ENCODE measurements around the gene LLGL2.

DNA sequence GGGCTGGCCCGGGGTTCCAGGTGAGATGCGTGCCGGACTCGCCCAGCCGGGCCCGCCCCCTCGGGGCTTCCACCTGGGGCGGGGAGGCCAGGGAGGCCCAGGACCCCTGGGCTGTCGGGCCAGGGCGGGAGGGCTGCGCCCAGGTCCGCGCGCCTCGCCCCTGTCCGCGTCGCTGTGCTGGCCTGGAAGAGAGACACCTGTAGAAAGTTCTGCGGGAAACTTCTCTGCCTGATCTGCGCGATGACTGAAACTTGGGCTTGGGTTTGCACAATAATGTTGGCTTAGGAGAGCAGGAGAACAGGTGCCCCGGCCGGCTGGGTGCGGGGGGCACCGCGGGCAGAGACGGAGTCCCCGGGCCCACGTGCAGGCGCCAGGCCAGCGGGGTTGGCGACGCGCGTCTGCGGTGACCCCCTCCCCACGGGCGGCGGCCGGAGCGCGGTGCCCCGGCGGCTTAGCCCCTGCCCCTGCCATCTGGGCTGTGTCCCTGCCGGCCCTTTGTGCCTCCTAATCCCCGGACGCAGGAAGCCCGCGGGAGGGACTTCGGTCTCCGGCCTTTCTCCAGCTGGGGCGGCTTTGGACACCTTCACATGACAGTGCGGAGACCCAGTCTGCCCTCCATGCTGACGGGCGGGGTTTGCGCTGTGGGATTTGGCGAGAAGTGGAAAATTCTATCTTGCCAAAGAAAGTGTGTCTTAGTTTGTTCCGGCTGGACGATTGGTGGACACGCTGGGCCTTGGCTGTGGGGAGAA, 483 bp downstream of the LLGL2 start:
- TF ChIP-seq, protein P1, sequence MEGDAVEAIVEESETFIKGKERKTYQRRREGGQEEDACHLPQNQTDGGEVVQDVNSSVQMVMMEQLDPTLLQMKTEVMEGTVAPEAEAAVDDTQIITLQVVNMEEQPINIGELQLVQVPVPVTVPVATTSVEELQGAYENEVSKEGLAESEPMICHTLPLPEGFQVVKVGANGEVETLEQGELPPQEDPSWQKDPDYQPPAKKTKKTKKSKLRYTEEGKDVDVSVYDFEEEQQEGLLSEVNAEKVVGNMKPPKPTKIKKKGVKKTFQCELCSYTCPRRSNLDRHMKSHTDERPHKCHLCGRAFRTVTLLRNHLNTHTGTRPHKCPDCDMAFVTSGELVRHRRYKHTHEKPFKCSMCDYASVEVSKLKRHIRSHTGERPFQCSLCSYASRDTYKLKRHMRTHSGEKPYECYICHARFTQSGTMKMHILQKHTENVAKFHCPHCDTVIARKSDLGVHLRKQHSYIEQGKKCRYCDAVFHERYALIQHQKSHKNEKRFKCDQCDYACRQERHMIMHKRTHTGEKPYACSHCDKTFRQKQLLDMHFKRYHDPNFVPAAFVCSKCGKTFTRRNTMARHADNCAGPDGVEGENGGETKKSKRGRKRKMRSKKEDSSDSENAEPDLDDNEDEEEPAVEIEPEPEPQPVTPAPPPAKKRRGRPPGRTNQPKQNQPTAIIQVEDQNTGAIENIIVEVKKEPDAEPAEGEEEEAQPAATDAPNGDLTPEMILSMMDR (IDR thresholded peaks at IDR 0.05), result no peak
- no peak for TF ChIP-seq POLR2AphosphoS5 (IDR thresholded peaks at IDR 0.05)
- no peak for TF ChIP-seq POLR2A (IDR thresholded peaks at IDR 0.05)
- no peak for TF ChIP-seq EP300 (IDR thresholded peaks at IDR 0.05)

Data from stomach (tissue), 4 donors.